HUES6 (cell line): ENCODE measurements around the gene CAMK1D.

ENCODE experiments used
- H3K27ac ChIP-seq: 2 replicates; pipeline ENCODE4 v1.7.0; 2013; ENCODE audit warnings: low read depth, mild to moderate bottlenecking, low read length, inconsistent platforms
- H3K27me3 ChIP-seq: 2 replicates; pipeline ENCODE4 v1.6.1; 2013; ENCODE audit warnings: low read length; ENCODE audit not compliant: control insufficient read depth, insufficient read depth
- H3K36me3 ChIP-seq: 2 replicates; pipeline ENCODE4 v1.6.1; 2013; ENCODE audit warnings: low read length; ENCODE audit not compliant: control insufficient read depth, insufficient read depth
- H3K4me1 ChIP-seq: 2 replicates; pipeline ENCODE4 v1.6.1; 2013; ENCODE audit warnings: low read length; ENCODE audit not compliant: control insufficient read depth, insufficient read depth
- H3K4me3 ChIP-seq: 2 replicates; pipeline ENCODE4 v1.5.1; 2013; ENCODE audit warnings: low read depth, low read length
- H3K9ac ChIP-seq: one replicate; pipeline ENCODE4 v1.6.1; 2013; ENCODE audit warnings: mild to moderate bottlenecking, low read length
- H3K9me3 ChIP-seq: 2 replicates; pipeline ENCODE4 v1.6.1; 2013; ENCODE audit warnings: low read depth, low read length; ENCODE audit not compliant: control insufficient read depth, insufficient read depth

The CAMK1D gene

DNA sequence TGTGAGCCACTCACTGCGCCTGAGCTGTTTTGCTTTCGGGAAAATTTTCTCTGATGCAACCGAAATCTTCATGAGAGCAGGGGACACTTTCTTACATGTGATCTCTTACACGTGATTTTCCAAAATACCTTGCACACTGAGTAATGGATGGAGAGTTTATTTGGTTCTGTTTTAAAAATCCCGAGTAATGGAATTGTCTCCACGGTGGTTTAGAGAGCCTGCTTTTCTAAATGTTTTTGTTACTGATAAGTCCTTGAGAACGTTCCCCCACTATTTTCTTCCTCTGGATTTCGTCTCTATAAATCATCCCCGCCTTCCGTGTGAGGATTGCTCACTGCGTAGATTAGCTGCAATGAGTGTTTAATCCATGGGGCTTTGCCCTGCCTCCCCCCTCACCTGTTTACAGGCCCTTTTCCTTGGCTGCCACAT lies 25.7 kb downstream of the CAMK1D start:
- no peak overlapping the region for H3K27ac ChIP-seq
- H3K4me3 ChIP-seq, result no peak overlapping the region
- no peaks in the 10 kb centered on the region for H3K27me3 ChIP-seq
- no peaks in the 10 kb centered on the region for H3K4me1 ChIP-seq
- no peak overlapping the region for H3K9ac ChIP-seq
- H3K9me3 ChIP-seq, result no peaks in the 10 kb centered on the region
- no peaks in the 10 kb centered on the region for H3K36me3 ChIP-seq

DNA sequence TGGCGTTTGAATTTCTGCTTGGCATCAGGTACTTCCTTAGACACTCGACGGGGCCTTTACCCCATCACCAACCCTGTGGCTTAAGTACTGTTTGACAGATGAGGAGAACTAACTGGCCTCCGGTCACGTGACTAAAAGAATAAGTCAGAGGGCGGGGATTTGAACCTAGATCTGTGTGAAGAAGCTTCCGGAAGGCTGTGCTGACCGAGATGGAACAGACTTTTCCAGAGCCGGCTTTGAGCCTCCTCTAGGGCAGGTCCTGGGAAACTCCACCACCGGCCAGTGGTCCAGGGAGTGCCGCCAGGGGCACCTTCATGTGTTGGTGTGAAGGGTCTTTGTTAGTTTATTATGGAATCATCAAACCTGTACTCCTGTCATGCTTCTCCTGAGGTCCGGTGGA lies 26.9 kb downstream of the CAMK1D start:
- Histone ChIP-seq H3K4me1 (no peaks in the 10 kb centered on the region), H3K27me3 (no peaks in the 10 kb centered on the region), H3K36me3 (no peaks in the 10 kb centered on the region), H3K9ac (no peak overlapping the region), H3K4me3 (no peak overlapping the region), H3K9me3 (no peaks in the 10 kb centered on the region), H3K27ac (no peak overlapping the region)

DNA sequence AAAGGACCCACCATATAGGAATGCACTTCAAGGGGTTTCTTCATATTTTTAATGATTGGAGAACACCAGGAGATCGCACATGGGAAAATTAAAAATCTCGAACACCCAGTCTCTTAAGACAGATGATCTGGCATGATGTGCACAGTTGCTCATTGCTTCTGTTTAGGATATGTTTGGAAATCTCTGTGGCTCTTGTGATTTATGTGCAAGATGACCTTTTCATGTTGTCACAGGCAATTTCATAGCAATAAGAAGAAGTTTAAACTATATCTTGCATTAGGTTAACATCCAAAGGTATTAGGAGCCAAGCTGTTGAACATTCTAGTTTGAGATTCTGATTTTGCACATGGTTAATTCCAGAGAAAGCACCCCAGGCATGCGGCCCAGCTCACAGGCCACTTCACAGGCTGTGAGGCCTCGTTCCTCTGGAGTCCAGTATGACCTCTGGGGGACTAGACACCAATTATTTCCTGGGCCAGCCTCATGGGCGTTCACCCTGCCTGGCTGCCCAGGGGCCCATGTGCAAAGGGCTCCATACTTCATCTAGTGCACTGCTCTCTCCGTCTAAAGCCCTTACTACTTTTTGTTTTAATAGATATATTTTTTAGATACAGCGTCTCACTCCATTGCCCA lies 28.4 kb downstream of the CAMK1D start:
- no peaks in the 10 kb centered on the region for H3K36me3 ChIP-seq
- H3K4me1 ChIP-seq, result no peaks in the 10 kb centered on the region
- no peaks in the 10 kb centered on the region for H3K27me3 ChIP-seq
- no peak overlapping the region for H3K4me3 ChIP-seq
- H3K9me3 ChIP-seq, result no peaks in the 10 kb centered on the region
- no peak overlapping the region for H3K9ac ChIP-seq
- no peak overlapping the region for H3K27ac ChIP-seq

DNA sequence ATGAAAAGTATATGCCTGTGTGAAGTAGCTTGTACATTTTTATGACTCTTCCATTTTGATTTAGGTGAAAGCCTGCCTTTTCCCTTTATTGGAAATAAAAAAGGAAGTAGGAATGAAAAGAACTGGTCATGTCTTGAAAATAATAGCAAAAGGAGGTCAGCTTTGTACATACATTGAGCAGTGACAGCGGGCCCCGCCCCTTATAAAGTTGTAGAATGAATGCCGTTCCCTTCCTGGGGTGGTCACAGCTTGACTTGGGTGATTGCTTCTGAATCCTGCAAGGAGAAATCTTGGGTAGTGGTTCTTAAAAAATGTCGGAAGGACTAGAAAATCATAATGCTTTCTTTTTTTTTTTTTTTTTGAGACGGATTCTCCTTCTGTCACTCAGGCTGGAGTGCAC lies 31.7 kb downstream of the CAMK1D start:
- Histone ChIP-seq H3K36me3 (no peaks in the 10 kb centered on the region), H3K4me3 (no peak overlapping the region), H3K4me1 (no peaks in the 10 kb centered on the region), H3K9ac (no peak overlapping the region), H3K27me3 (no peaks in the 10 kb centered on the region), H3K9me3 (no peaks in the 10 kb centered on the region; the same call in 1 of the 2 replicates), H3K27ac (no peak overlapping the region)

DNA sequence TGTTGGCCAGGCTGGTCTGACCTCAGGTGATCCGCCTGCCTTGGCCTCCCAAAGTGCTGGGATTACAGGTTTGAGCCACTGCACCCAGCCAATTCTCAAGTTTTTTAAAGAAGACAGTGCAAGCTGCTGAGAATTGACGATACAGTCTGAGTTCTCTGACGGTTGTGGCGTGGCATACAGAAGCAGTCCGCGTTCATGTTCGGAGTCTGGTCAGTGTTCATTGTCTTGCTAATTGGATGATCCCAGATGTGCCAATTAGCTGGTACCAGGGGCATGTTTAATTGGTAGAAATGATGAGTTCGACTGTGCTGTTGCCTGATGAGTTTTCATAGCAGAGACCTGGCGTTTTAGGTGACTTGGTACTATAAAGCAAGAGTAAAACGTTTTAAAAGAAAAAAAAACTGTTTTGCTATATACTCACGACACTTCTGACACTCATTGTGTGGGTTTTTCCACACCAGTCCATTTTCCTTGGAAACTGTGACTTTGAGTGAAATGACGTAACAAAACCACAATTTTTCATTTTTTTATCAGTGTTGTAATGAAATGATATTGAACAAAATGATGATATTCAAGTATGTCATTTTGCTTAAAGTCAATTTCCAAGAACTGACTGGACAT lies 32.3 kb downstream of the CAMK1D start:
- H3K27ac ChIP-seq, result no peak overlapping the region
- no peaks in the 10 kb centered on the region for H3K36me3 ChIP-seq
- no peaks in the 10 kb centered on the region for H3K4me1 ChIP-seq
- H3K9ac ChIP-seq, result no peak overlapping the region
- no peaks in the 10 kb centered on the region; the same call in 1 of the 2 replicates for H3K9me3 ChIP-seq
- H3K4me3 ChIP-seq, result no peak overlapping the region
- H3K27me3 ChIP-seq, result no peaks in the 10 kb centered on the region

DNA sequence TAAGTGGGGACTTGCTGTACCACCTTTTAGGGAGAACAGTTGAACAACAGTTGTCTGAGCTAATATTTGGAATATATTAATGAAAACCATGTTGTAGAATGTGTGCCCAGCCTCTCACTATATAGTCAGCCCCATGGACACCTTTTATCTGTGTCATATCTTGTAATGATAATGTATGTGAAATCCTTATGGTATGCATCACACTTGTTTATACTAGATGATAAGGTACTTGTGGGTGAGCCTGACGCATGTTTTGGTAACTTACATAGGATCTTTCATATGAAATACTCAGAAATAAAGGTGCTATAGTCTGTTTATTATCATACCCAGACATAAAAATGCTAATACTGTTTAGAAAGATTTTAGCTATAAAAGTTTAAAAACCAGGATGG lies 32.8 kb downstream of the CAMK1D start:
- H3K27me3 ChIP-seq, result no peaks in the 10 kb centered on the region
- H3K36me3 ChIP-seq, result no peaks in the 10 kb centered on the region
- no peak overlapping the region for H3K27ac ChIP-seq
- no peaks in the 10 kb centered on the region for H3K4me1 ChIP-seq
- no peaks in the 10 kb centered on the region; the same call in 1 of the 2 replicates for H3K9me3 ChIP-seq
- no peak overlapping the region for H3K9ac ChIP-seq
- H3K4me3 ChIP-seq, result no peak overlapping the region

DNA sequence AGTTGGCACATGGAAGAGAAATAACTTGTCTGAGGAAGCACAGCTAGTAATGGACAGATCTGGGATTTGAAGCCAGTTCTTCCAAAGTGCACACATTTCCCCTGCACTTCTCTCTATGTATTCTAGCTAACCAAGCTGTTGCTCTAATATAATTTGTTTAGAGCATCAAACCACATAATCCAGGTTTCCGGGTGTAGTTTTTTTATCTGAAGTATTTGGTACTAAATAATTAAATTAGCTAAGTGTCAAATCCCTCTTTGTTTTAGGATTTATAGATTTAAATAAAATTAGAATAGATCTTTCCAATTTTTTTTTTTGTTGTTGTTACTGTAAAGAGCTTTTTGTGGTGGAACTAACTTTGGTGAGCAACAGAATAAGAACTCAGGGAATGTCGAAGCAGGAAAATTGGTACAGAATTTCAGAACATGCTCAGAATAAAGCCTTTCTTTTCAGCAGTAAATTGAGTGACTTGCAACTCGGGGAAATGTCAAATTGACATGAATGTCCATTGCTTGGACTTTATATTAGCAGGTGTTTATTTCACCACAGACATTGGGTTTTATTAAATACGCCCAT lies 33.7 kb downstream of the CAMK1D start:
- no peaks in the 10 kb centered on the region; the same call in 1 of the 2 replicates for H3K9me3 ChIP-seq
- no peak overlapping the region for H3K9ac ChIP-seq
- H3K4me3 ChIP-seq, result no peak overlapping the region
- no peaks in the 10 kb centered on the region for H3K27me3 ChIP-seq
- no peak overlapping the region for H3K27ac ChIP-seq
- H3K36me3 ChIP-seq, result no peaks in the 10 kb centered on the region
- no peaks in the 10 kb centered on the region for H3K4me1 ChIP-seq

DNA sequence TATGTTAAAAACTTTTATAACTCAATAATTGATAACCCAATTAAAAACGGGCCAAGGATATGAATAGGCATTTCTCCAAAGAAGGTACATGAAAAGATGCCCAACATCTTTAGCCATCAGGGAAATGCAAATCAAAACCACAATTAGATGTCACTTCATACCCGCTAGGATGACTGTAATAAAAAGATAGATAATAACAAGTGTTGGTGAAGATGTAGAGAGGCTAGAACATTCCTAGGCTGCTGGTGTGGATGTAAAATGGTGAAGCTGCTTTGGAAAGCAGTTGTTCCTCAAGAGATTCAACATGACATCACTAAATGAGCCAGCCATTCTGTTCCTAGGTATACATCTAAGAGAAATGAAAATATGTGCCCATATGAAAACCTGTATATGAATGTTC lies 35.6 kb downstream of the CAMK1D start:
- no peaks in the 10 kb centered on the region for H3K4me1 ChIP-seq
- H3K36me3 ChIP-seq, result no peaks in the 10 kb centered on the region
- H3K27me3 ChIP-seq, result no peaks in the 10 kb centered on the region
- no peak overlapping the region for H3K27ac ChIP-seq
- no peak overlapping the region for H3K9ac ChIP-seq
- no peaks in the 10 kb centered on the region; the same call in 1 of the 2 replicates for H3K9me3 ChIP-seq
- no peak overlapping the region for H3K4me3 ChIP-seq

DNA sequence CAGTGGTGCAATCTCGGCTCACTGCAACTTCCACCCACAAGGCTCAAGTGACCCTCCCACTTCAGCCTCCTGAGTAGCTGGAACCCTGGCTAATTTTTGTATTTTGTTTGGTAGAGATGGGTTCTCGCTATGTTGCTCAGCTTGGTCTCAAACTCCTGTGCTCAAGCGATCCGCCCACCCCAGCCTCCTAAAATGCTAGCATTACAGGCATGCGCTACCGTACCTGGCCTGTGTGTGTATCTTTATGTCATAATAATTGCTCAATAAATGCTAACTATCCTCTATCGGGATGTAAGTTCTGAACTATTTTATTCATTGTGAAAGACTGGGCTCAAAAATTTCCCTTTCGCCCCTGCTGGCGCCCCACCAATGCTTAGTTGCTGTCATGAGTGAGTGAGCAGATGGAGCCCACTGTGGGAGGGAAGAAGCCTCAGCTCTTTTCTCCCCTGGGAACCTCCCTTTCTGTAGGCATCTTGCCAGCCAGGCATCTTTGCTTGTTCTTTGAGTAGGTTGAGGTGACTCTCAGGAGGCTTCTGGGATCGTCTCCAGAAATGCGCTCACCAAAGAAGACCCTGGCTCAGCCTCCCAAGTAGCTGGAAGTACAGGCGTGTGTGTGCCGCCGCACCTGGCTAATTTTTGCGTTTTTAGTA lies 38.3 kb downstream of the CAMK1D start:
- no peaks in the 10 kb centered on the region for H3K27me3 ChIP-seq
- no peaks in the 10 kb centered on the region for H3K4me1 ChIP-seq
- H3K27ac ChIP-seq, result no peak overlapping the region
- no peak overlapping the region for H3K4me3 ChIP-seq
- no peak overlapping the region for H3K9ac ChIP-seq
- H3K9me3 ChIP-seq, result no peaks in the 10 kb centered on the region; the same call in 1 of the 2 replicates
- H3K36me3 ChIP-seq, result no peaks in the 10 kb centered on the region

DNA sequence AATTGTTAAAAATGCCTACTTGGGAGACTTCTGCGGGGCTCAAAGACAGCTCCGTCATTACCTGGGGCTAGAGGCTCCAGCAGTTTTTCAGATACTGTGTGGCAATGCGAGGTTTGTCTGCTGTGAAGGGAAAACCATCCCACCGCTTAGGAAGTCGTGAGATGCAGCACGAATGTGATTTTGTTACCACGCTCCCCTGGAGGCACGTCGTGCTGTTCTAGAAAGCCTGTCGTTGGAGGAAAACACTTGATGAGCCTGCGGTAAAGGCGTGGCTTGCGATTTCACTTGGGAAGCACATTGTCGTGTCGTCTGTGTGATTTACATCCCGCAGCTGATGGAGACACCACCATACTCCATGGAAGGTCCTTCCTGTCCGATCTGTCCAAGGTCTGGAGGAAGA lies 39.3 kb downstream of the CAMK1D start:
- Histone ChIP-seq H3K4me1 (no peaks in the 10 kb centered on the region), H3K27ac (no peak overlapping the region), H3K9ac (no peak overlapping the region), H3K4me3 (no peak overlapping the region), H3K27me3 (no peaks in the 10 kb centered on the region), H3K36me3 (no peaks in the 10 kb centered on the region), H3K9me3 (no peaks in the 10 kb centered on the region; the same call in 1 of the 2 replicates)

DNA sequence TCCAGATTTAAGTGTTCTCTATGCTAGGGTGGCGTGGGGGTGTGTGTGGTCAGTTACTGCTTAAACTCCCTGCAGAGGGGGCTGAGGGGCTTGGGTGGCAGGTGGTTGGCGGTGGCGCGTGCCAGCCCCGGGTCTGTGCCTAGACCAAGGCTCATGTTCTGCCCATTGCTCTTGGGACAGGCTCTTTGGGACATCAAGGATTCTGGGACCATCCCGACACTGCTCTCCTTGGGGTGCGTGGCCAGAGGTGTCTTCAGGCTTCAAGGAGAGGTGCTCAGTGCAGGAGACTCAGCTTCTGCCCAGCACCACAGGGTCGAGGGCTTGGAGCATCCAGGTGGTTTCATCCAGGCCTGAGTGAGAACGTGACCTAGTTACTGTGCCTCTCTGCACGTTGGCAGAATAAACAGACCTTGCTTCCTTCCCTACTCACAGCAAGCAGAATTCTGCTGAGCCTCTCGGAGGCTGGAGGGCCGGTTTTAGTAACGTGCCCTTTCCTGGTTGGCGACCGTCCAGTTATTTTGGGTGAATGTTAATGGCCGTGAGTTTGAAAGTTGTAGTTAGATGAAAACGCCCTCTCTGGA lies 39.9 kb downstream of the CAMK1D start:
- no peak overlapping the region for H3K9ac ChIP-seq
- H3K27ac ChIP-seq, result no peak overlapping the region
- no peaks in the 10 kb centered on the region for H3K4me1 ChIP-seq
- no peak overlapping the region for H3K4me3 ChIP-seq
- no peaks in the 10 kb centered on the region for H3K27me3 ChIP-seq
- no peaks in the 10 kb centered on the region for H3K36me3 ChIP-seq
- no peaks in the 10 kb centered on the region; the same call in 1 of the 2 replicates for H3K9me3 ChIP-seq
